HUES6 (cell line): ENCODE data around the gene STAT5A.
"Not testable (repeated sequence)": the region's sequence is repeated elsewhere in the genome, so short reads cannot be mapped to it uniquely, and the experiment has no call there.

ENCODE experiments used
- H3K27ac ChIP-seq: 2 replicates; pipeline ENCODE4 v1.7.0; 2013; ENCODE audit warnings: low read depth, mild to moderate bottlenecking, low read length, inconsistent platforms
- H3K27me3 ChIP-seq: 2 replicates; pipeline ENCODE4 v1.6.1; 2013; ENCODE audit warnings: low read length; ENCODE audit not compliant: control insufficient read depth, insufficient read depth
- H3K36me3 ChIP-seq: 2 replicates; pipeline ENCODE4 v1.6.1; 2013; ENCODE audit warnings: low read length; ENCODE audit not compliant: control insufficient read depth, insufficient read depth
- H3K4me1 ChIP-seq: 2 replicates; pipeline ENCODE4 v1.6.1; 2013; ENCODE audit warnings: low read length; ENCODE audit not compliant: control insufficient read depth, insufficient read depth
- H3K4me3 ChIP-seq: 2 replicates; pipeline ENCODE4 v1.5.1; 2013; ENCODE audit warnings: low read depth, low read length
- H3K9ac ChIP-seq: one replicate; pipeline ENCODE4 v1.6.1; 2013; ENCODE audit warnings: mild to moderate bottlenecking, low read length
- H3K9me3 ChIP-seq: 2 replicates; pipeline ENCODE4 v1.6.1; 2013; ENCODE audit warnings: low read depth, low read length; ENCODE audit not compliant: control insufficient read depth, insufficient read depth

Gene STAT5A

GRCh38 chr17:42249681-42250446 lies 38.4 kb upstream of the STAT5A start:
- H3K4me3 ChIP-seq: no peak overlapping the region
- no peak overlapping the region for H3K9ac ChIP-seq
- H3K27me3 ChIP-seq: no peaks in the 10 kb centered on the region
- no peak overlapping the region for H3K27ac ChIP-seq
- H3K9me3 ChIP-seq: no peaks in the 10 kb centered on the region
- peaks cover 10% of the 10 kb centered on the region; the same call in 1 of the 2 replicates for H3K4me1 ChIP-seq
- H3K36me3 ChIP-seq: no peaks in the 10 kb centered on the region

GRCh38 chr17:42251115-42251514 lies 37.2 kb upstream of the STAT5A start:
- Histone ChIP-seq H3K9me3 (no peaks in the 10 kb centered on the region), H3K4me1 (peaks cover 10% of the 10 kb centered on the region; the same call in 1 of the 2 replicates), H3K36me3 (no peaks in the 10 kb centered on the region), H3K27me3 (no peaks in the 10 kb centered on the region), H3K9ac (no peak overlapping the region), H3K4me3 (no peak overlapping the region), H3K27ac (no peak overlapping the region)

- Histone ChIP-seq H3K9me3 (no peaks in the 10 kb centered on the region), H3K36me3 (no peaks in the 10 kb centered on the region), H3K4me1 (peaks cover 10% of the 10 kb centered on the region; the same call in 1 of the 2 replicates), H3K27ac (no peak overlapping the region), H3K9ac (no peak overlapping the region), H3K27me3 (no peaks in the 10 kb centered on the region), H3K4me3 (no peak overlapping the region)
Measured at GRCh38 chr17:42252597-42253550, 35.4 kb upstream of the STAT5A start.

GRCh38 chr17:42253578-42253977 lies 34.7 kb upstream of the STAT5A start:
- Histone ChIP-seq H3K9me3 (no peaks in the 10 kb centered on the region), H3K36me3 (no peaks in the 10 kb centered on the region), H3K9ac (no peak overlapping the region), H3K27ac (no peak overlapping the region), H3K4me1 (peaks cover 7% of the 10 kb centered on the region; the same call in 1 of the 2 replicates), H3K27me3 (no peaks in the 10 kb centered on the region), H3K4me3 (no peak overlapping the region)

GRCh38 chr17:42255445-42255844 lies 32.9 kb upstream of the STAT5A start:
- Histone ChIP-seq H3K27ac (no peak overlapping the region), H3K4me1 (peaks cover 5% of the 10 kb centered on the region; the same call in 1 of the 2 replicates)

GRCh38 chr17:42260318-42260717 lies 28.0 kb upstream of the STAT5A start:
- no peaks in the 10 kb centered on the region for H3K36me3 ChIP-seq
- H3K4me3 ChIP-seq: no peak overlapping the region
- H3K4me1 ChIP-seq: no peaks in the 10 kb centered on the region
- no peak overlapping the region for H3K9ac ChIP-seq
- H3K9me3 ChIP-seq: no peaks in the 10 kb centered on the region
- H3K27me3 ChIP-seq: no peaks in the 10 kb centered on the region
- no peak overlapping the region for H3K27ac ChIP-seq

More at GRCh38 chr17:42255445-42255844, 32.9 kb upstream of the STAT5A start:
- Histone ChIP-seq H3K9ac (no peak overlapping the region), H3K27me3 (no peaks in the 10 kb centered on the region), H3K4me3 (no peak overlapping the region), H3K36me3 (no peaks in the 10 kb centered on the region), H3K9me3 (no peaks in the 10 kb centered on the region)

- not testable (repeated sequence) for H3K36me3 ChIP-seq, H3K27ac ChIP-seq, H3K9ac ChIP-seq, H3K4me3 ChIP-seq, H3K4me1 ChIP-seq, H3K27me3 ChIP-seq, H3K9me3 ChIP-seq
Measured at GRCh38 chr17:42264366-42264765, 23.9 kb upstream of the STAT5A start.

GRCh38 chr17:42266462-42266861 lies 21.8 kb upstream of the STAT5A start:
- H3K9ac ChIP-seq: no peak overlapping the region
- no peaks in the 10 kb centered on the region for H3K27me3 ChIP-seq
- no peaks in the 10 kb centered on the region for H3K9me3 ChIP-seq
- no peak overlapping the region for H3K27ac ChIP-seq
- H3K4me3 ChIP-seq: no peak overlapping the region
- H3K36me3 ChIP-seq: no peaks in the 10 kb centered on the region
- peaks cover 6% of the 10 kb centered on the region; the same call in 1 of the 2 replicates for H3K4me1 ChIP-seq

GRCh38 chr17:42266918-42267766 lies 21.2 kb upstream of the STAT5A start:
- Histone ChIP-seq H3K9ac (no peak overlapping the region), H3K4me1 (peaks cover 13% of the 10 kb centered on the region), H3K9me3 (no peaks in the 10 kb centered on the region), H3K36me3 (no peaks in the 10 kb centered on the region), H3K4me3 (no peak overlapping the region), H3K27ac (no peak overlapping the region), H3K27me3 (no peaks in the 10 kb centered on the region)

- no peak overlapping the region for H3K27ac ChIP-seq
- H3K4me1 ChIP-seq: peaks cover 24% of the 10 kb centered on the region
- H3K9ac ChIP-seq: no peak overlapping the region
- no peaks in the 10 kb centered on the region for H3K27me3 ChIP-seq
- H3K9me3 ChIP-seq: no peaks in the 10 kb centered on the region
- no peak overlapping the region for H3K4me3 ChIP-seq
- H3K36me3 ChIP-seq: no peaks in the 10 kb centered on the region
Measured at GRCh38 chr17:42268236-42268635, 20.1 kb upstream of the STAT5A start.
